HG02870 (cell line): ENCODE results near the gene GTPBP10.
"Not testable (repeated sequence)": the region's sequence is repeated elsewhere in the genome, so short reads cannot be mapped to it uniquely, and the experiment has no call there.

Experiments used
- ATAC-seq: cut with Tn5 transposase; IDR thresholded peaks from one replicate; pipeline ENCODE4 v1.9.1; 2021; ENCODE audit warnings: mild to moderate bottlenecking, moderate library complexity; ENCODE audit not compliant: unreplicated experiment

GTPBP10 gene

DNA sequence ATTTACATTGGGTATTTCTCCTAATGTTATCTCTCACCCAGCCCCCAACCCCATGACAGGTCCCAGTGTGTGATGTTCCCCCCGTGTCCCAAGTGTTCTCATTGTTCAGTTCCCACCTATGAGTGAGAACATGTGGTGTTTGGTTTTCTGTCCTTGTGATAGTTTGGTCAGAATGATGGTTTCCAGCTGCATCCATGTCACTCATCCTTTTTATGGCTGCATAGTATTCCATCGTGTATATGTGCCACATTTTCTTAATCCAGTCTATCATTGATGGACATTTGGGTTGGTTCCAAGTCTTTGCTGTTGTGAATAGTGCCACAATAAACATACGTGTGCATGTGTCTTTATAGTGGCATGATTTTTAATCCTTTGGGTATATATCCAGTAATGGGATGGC, 3.5 kb downstream of the GTPBP10 start:
- not testable (repeated sequence) for ATAC-seq

DNA sequence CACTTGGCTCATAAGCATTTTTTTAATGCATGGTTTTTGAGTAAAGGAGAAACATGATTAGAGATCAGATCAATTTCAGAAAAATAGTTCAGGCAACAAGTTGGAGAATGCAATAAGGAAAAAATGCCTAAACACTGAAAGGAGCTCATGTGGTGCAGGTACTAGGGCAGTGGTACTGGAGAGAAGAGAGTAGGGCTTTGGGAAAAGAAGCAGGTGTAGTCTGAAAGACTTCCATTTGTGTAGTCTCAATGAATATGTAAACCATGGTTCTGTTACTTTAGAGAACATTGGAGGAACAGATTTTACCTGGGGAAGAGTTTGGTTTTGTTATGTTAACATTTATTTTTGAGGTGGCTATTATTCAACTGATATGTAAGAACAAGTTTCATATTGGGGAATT, 5.5 kb downstream of the GTPBP10 start:
- ATAC-seq = no peak

DNA sequence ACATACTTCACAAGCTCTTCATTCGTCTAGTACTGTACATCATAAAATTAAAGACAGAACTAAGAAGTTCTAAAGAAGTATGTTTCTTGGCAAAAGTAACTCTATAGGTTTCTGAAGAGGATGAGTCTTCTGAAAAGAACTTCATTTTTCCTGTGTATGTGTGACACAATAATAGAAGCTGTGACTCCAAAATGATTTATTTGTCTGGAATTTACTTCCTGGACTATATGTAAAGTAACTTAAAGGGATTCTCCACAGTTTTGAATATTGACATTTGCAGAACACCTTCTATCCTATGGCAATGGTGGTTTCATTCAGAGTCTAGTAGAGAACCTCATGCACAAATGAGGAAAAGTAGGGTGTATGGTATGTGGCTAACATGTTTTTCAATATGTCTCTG, 36.9 kb downstream of the GTPBP10 start:
- ATAC-seq = no peak

DNA sequence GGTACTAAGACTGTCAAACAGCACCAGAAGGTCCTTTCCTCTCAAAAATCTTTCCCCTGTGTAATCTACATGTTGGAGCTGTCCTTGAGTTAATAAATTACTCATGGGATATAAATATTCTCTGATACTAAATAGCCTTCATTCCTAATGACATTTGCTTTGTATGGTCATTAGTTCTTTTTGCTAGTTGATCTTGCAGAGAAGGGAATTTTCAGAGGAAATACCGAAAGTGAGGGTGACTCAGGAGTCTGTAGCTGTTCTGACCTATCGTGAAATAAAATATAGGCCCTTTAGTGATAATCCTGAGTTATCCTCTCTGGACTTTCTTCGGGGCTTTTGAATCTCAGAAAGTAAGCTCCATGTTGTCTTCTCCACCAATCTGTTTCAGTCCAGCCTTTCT, 37.3 kb downstream of the GTPBP10 start:
- ATAC-seq = no peak

DNA sequence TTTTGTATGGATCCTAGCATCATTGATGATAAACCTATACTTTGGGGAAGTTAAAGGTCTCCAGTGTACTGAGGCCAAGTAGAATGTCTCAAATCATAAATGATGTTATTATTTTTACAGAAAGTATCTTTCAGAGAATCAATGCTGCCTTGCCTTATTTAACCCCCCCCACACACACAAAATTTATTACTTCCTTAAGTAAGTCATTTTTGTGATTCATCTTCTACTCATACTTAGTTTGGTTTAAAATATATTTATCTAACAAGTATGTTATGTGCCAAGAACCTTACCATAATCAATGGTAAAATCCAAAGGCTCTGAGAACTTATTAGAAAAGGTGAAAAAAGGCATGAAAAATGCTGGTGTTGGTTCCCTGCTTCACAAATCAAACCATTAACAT, 37.9 kb downstream of the GTPBP10 start:
- ATAC-seq = no peak

DNA sequence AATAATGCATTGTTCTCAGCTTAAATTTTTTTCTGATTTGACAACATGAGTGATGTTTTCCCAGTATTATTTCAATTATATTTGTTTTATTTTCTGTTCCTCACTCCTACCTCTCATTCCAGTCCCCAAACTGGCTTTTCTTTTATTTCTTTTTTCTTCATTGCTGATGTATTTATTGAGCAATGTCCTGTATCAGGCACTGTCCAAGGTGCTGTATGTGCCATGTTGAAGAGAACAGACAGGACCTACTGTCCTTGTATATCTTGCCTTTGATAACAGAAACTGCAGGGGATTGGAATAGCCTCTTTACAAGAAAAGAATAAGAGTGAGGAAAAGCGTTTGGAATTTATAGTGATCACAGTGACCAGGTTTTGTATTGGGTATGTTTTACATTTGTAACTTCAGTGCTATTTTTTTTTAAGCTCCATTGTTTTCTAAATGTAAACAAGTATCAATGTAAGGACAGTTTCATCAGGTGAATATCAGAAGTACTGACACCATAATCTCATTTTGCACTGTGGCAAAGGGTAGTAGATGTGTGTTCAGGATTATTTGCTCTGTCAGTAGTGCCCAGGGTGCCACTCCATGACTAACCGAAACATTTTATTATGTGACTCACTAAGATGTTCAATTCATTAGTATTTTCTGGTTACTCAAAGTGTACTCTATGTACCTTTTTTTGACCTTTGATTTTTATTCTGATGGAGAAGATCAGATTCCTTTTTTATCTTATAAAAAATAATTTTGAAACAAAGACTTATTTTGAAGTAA, 41.1 kb downstream of the GTPBP10 start:
- no peak for ATAC-seq

DNA sequence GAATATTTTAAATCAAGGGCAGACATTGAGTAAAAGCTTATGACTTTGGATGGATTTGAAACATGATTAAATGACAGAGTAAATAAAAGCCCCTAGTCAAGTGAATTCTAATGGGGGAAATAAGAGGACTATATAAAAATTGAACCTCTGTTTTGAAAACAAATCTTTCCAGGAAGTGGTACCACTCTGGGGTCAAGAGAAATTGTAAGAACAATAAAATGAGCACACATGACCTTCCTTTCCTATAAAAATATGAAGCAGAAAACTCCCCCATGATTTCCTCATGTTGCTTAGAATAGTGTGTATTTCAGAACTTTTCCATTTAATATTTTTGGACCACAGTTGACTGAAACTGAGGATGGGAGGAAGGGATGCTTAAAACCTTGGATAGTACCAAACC, 44.4 kb downstream of the GTPBP10 start:
- no peak for ATAC-seq

DNA sequence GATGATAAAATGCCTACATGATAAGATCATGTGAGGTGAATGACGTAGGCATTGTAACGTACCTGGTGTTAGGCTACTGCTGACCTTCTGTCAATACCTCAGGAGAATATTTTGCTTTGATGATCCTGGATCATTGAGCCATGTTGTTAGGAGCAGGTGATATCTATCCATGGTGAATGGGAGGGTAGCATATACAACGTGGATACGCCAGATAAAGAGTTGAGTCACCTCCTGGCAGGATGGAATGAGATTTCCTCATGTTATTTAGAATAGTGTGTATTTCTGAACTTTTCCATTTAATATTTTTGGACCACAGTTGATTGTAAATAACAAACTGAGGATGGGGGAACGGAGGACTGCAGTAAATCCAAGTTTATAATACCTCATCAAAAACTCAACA, 45.0 kb downstream of the GTPBP10 start:
- ATAC-seq = no peak

DNA sequence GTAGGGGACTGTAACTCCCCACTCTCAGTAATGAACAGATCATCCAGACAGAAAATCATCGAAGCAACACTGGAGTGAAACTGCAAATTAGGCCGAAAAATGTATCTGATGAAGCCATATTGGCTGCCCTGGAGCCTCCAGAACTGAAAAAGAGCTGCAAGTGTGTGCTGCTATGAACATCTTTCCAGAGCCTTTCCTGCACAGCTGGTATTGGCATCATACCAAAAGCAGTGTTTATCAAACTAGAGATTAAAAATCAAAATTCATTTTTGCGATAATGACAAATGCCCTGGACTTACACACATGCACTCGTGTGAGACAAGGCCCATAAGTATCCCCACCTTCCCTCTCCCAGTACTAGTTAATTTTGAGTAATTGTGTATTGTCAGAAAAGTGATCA, 49.9 kb downstream of the GTPBP10 start:
- ATAC-seq = no peak

DNA sequence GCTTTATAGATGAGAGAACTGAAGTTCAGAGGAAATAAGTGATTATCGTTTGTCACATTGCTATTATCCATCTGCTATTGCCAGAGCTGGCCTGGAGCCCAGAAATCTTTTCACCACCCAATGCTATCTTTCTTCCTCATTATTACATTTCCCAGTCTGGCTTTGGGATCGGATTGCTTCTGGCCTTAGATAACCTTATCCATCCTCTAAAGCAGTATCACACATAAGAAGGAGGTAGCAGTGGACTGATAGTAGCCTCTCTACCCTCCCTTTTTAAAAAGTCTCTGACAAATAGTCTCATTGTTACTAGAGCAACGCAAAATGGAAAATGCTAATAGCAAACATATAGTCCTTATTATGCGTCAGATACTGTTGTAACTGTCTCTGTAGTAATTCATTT, 55.5 kb downstream of the GTPBP10 start:
- ATAC-seq = no peak

DNA sequence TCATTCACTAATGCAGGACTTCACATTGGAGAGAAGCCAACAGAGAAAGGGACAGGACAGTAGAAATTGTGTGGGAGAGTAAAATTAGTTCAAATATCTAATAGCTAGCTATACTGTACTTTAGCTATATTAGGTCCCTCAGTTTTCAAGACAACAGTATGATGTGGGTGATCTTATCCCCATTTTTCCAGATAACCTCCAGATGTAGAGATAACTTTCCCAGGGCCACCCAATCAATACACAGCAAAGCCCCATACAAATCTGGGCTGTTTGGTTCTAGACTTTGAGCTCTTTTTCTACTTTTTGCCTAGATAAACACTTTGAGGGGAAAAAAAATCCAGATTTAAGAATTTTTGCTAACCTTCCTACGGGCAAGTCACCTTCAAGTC, 56.3 kb downstream of the GTPBP10 start:
- ATAC-seq = no peak

DNA sequence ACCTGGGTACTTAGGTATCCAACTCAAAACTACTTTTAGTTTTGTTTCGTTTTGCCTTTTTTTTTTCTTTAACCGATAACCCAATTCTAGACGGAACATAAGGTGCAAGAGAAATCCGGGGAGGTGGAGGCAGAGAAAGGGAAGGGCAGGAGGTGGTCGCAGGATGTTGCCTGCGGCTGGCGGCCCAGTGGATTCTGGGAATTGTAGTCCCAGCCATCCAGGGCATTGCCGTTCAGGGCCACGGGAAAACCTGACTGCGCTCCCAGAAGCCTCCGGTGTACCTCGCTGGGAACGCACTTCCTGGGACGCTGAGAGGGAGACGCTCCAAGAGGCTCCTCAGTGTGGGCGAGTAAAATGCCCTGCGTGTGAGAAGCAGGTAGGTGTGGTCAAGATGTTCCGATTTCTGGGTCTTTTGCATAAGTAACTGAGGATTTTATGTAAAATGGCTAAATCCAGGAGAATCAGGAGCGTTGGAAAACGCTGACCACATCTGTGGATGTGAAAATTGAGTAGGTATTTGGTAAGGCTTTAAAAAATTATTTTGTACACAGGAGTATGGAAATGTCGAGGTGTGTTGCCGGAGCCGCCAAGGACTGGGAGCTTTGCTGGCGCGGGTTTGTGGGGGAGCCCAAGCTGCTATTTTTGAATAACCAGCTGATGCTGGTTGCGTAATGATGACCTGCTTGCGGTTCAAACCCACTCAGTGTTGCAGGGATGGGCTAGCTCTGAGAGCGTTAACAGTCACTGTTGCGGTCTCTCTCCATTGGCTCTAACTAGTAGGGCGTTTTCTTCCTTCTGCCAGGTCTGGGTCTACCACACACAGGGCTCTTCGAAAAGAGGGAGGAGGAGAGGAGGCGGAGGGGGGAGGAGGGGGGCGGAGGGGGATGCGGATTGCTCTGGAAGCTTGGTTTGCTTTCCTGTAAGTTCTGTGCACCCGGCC, 56.9 kb downstream of the GTPBP10 start, which contains the start of gene CLDN12:
CLDN12 (plus strand) TSS at position 288 of the 940 bp plus-strand sequence. CDS start 9,216 bp downstream, outside the sequence.
- peak; percentile 96 for ATAC-seq

DNA sequence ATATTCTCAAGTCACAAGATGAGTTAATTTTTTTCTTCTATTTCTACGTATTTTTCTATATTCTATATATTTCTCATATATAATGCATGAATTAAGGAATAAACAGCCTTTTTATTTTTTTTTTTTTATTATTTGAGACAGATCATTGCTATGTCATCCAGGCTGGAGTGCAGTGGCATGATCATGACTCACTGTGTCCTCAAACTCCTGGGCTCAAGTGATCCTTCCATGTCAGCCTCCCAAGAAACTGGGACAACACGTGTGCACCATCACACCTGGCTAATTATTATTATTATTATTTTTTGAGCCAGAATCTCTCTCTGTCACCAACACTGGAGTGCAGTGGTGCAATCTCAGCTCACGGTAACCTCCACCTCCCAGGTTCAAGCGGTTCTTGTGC, 58.3 kb downstream of the GTPBP10 start:
- ATAC-seq = no peak

DNA sequence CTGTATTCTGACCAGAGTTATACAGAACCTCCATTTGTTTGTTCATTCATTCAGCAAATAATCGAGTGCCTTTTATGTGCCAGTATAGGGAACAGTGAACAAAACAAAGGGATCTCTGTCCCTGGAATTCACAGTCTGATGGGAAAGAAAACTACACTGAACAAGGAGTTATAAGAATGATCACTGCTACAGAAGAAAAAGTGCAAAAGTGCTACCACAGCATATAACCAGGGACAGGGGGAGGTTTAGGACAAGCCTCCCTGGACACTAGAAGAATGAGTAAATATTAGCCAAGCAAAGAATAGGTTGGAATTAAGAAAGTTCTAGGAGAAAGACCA, 60.9 kb downstream of the GTPBP10 start:
- ATAC-seq = no peak

DNA sequence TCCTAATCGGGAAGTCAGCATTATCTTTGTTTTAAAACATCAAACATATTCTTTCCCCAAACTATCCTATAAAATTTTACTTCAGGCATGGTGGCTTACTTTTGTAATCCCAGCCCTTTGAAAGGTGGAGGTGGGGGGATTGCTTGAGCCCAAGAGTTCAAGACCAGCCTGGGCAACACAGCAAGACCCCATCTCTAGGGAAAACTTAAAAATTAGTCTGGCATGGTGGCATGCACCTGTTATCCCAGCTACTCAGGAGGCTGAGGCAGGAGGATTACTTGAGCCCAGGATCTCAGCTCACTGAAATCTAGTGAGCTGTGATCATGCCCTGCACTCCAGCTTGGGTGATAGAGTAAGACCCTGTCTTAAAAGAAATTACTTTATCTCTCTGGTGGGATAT, 61.6 kb downstream of the GTPBP10 start:
- no peak for ATAC-seq

DNA sequence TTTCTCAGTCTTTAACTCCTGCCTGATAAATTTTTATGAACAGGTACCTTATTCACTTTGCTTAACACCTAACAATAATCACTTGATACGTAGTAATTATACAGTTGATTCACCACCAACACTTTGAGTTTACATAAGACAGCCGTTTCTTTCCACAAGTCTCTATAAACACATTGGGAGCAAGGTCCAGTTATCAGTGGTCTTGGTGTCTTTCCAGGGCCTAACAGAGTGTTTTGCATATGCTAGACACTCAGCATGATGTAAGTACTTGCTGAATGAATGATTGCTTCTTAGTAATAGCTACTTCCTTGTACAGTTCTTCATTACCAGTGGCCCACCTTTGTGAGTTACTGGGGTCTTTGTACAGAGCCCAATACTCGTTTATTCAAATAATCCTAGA, 63.2 kb downstream of the GTPBP10 start:
- no peak for ATAC-seq

DNA sequence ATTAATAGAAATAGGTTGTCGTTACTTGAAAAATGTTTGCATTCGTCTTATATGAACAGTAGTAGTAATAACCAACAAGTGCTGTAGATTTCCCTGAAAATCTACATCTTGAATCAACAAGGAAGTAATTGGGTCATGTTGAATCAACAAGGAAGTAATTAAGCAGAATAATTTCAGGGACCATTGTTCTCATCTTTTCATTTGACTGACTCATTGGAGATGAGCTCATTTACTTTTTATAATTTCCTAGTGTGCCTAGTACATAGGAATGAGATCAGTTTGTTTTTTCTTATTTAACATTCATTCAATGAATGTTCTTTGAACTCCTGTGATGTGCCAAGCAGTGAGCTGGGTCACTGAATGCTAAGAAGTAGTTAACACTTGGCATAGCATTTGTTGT, 65.0 kb downstream of the GTPBP10 start:
- ATAC-seq = no peak

DNA sequence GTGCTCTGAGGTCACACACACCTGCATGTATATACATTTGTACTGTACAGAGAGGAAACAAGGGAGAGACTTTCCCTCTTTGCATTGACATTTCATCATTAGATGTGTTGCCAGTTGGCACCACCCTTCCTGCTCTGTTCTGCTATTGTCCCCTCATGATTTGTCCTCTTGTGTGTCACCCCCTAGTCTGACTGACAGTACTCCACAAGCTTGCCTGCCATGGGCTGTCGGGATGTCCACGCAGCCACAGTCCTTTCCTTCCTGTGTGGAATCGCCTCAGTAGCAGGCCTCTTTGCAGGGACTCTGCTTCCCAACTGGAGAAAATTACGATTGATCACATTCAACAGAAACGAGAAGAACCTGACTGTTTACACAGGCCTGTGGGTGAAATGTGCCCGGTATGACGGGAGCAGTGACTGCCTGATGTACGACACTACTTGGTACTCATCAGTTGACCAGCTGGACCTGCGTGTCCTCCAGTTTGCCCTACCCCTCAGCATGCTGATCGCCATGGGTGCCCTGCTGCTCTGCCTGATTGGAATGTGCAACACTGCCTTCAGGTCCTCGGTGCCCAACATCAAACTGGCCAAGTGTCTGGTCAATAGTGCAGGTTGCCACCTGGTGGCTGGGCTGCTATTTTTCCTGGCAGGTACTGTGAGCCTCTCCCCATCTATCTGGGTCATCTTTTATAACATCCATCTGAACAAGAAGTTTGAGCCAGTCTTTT, 66.1 kb downstream of the GTPBP10 start:
- no peak for ATAC-seq

DNA sequence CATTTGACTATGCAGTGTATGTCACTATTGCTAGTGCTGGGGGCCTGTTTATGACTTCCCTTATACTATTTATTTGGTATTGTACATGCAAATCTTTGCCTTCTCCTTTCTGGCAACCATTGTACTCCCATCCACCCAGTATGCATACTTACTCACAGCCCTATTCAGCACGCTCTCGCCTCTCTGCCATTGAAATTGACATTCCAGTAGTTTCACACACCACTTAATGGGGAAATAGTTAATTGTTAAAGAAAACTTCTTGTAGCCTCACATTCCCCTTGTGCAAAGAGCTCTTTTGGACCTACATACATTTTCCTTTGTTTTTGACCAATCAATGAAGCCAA, 66.6 kb downstream of the GTPBP10 start:
- no peak for ATAC-seq

DNA sequence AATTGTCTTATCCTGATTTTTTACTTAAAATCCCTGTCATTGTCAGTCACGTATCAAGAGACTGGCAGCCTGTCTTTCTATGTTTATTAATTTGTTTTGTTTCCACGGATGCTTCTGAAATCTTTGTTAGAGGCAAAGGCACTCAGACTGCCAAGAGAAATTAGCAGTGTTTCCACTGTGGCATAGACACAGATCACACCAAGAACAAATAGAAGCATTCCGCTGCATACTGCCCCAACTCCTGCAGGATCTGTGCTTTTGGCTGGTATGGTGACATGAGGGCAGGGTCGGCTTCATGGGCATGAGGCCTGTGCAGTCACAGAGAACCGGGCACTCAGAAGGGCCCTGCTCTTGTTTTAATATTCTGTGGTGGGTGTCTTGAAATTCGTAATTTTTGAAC, 75.1 kb downstream of the GTPBP10 start:
- ATAC-seq = no peak

DNA sequence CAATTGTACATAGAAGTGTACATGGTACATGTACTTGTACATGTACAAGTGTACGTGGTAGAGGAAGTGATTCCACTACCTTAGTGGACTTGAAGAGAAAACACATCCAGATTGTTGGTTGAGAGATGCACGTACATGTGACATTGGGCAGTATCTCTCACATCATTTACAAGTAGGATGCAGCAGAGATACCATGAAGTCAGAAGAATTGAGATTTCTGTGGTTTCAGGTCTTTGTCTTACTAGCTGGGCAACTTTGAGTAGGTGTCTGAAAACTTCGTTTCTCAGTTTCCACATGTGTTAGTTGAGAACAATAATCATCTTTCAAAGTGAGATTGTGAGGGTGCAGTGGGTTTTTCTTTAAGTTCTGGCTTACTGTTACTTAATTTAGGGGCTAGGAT, 78.2 kb downstream of the GTPBP10 start:
- peak; percentile 98 for ATAC-seq

DNA sequence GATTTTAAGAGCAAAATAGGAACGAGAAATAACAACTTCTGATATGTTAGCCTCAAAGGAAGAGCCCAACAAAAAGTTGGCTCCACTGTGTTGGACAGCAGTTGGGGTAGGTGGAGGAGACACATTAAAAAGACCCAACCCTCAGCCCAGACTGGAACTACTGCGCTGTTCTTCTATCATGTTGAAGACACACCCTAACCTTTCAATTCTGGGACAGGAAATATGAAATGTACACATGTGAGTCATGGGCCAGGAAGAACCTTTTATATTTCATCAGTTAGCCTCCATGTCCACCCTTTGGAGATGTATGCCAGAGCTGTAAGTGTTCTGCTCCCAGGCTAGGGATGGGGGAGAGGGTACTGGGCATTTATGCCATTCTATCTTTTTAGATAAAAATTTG, 78.9 kb downstream of the GTPBP10 start:
- ATAC-seq = no peak
